ENCODE data around the gene RALGPS2.
A peak's percentile ranks its signal among the peaks of the same experiment; 100 is the strongest.
"Not testable (repeated sequence)": the region's sequence is repeated elsewhere in the genome, so short reads cannot be mapped to it uniquely, and the experiment has no call there.

Gene RALGPS2

GRCh38 chr1:178725466-178726086 lies 532 bp downstream of the RALGPS2 start:
- no peak for DNase-seq

GRCh38 chr1:178726087-178726517 lies 1.1 kb downstream of the RALGPS2 start:
- DNase-seq = peak; percentile 70

GRCh38 chr1:178726545-178726944 lies 1.5 kb downstream of the RALGPS2 start:
- DNase-seq = no peak

- DNase-seq = no peak
These were observed 2.2 kb downstream of the RALGPS2 start for GRCh38 chr1:178727014-178727895.

- DNase-seq = no peak
These were observed 8.9 kb downstream of the RALGPS2 start for GRCh38 chr1:178733972-178734371.

GRCh38 chr1:178738780-178739179 lies 13.7 kb downstream of the RALGPS2 start:
- no peak for DNase-seq

- DNase-seq = no peak
These were observed 14.4 kb downstream of the RALGPS2 start for GRCh38 chr1:178739285-178740045.

GRCh38 chr1:178740491-178740890 lies 15.4 kb downstream of the RALGPS2 start:
- DNase-seq = no peak

- DNase-seq = no peak
These were observed 15.9 kb downstream of the RALGPS2 start for GRCh38 chr1:178740924-178741323.

GRCh38 chr1:178743801-178744200 lies 18.8 kb downstream of the RALGPS2 start:
- no peak for DNase-seq

- no peak for DNase-seq
These were observed 20.2 kb downstream of the RALGPS2 start for GRCh38 chr1:178745260-178745659.

- no peak for DNase-seq
These were observed 21.3 kb downstream of the RALGPS2 start for GRCh38 chr1:178746345-178746744.

- not testable (repeated sequence) for DNase-seq
These were observed 22.3 kb downstream of the RALGPS2 start for GRCh38 chr1:178747361-178747760.

- no peak for DNase-seq
These were observed 24.6 kb downstream of the RALGPS2 start for GRCh38 chr1:178749581-178750166.

- DNase-seq = no peak
These were observed 26.0 kb downstream of the RALGPS2 start for GRCh38 chr1:178751046-178751445.

GRCh38 chr1:178752891-178753290 lies 27.8 kb downstream of the RALGPS2 start:
- DNase-seq = no peak

- DNase-seq = not testable (repeated sequence)
These were observed 29.7 kb downstream of the RALGPS2 start for GRCh38 chr1:178754655-178755256.

GRCh38 chr1:178768423-178768822 lies 43.4 kb downstream of the RALGPS2 start:
- no peak for DNase-seq

GRCh38 chr1:178772952-178773351 lies 47.9 kb downstream of the RALGPS2 start:
- no peak for DNase-seq

GRCh38 chr1:178774263-178774662 lies 49.2 kb downstream of the RALGPS2 start:
- DNase-seq = peak; percentile 8

GRCh38 chr1:178776553-178776952 lies 51.5 kb downstream of the RALGPS2 start:
- DNase-seq = no peak

- DNase-seq = no peak
These were observed 56.7 kb downstream of the RALGPS2 start for GRCh38 chr1:178781533-178782330.

Data from NCI-H1436 (cell line).